H9 (cell line): ENCODE measurements around the gene ZNF609. TPM values are rescaled to one million over a fixed set of nuclear protein-coding genes. Genes with fewer than 3 reads are reported as not detected.

Source experiments
- DNase-seq: peaks from one replicate; pipeline ENCODE4 v3.0.0-alpha.2; 2017
- H2AFZ ChIP-seq: one replicate; pipeline ENCODE4 v1.6.1; 2013; ENCODE audit warnings: mild to moderate bottlenecking, low read length, control low read depth, moderate library complexity
- H2AK5ac ChIP-seq: 2 replicates; pipeline ENCODE4 v1.6.1; 2013; ENCODE audit warnings: low read length, control low read depth, mixed read lengths; ENCODE audit not compliant: insufficient read length
- H2BK120ac ChIP-seq: one replicate; pipeline ENCODE4 v1.6.1; 2013; ENCODE audit warnings: low read depth, mild to moderate bottlenecking, low read length, control low read depth, inconsistent platforms; ENCODE audit not compliant: poor library complexity, severe bottlenecking
- H2BK12ac ChIP-seq: 2 replicates; pipeline ENCODE4 v1.6.1; 2013; ENCODE audit warnings: low read length, control low read depth, mixed read lengths, low read depth; ENCODE audit not compliant: insufficient read length
- H2BK15ac ChIP-seq: 2 replicates; pipeline ENCODE4 v1.6.1; 2013; ENCODE audit warnings: low read depth, low read length, control low read depth
- H2BK20ac ChIP-seq: one replicate; pipeline ENCODE4 v1.6.1; 2013; ENCODE audit warnings: low read depth, mild to moderate bottlenecking, low read length, control low read depth, inconsistent platforms; ENCODE audit not compliant: poor library complexity, severe bottlenecking
- H2BK5ac ChIP-seq: 2 replicates; pipeline ENCODE4 v1.6.1; 2013; ENCODE audit warnings: low read length, control low read depth, mixed read lengths; ENCODE audit not compliant: insufficient read length
- H3K14ac ChIP-seq: 2 replicates; pipeline ENCODE4 v1.6.1; 2013; ENCODE audit warnings: low read length, control low read depth; ENCODE audit not compliant: insufficient read depth
- H3K18ac ChIP-seq: 2 replicates; pipeline ENCODE4 v1.6.1; 2013; ENCODE audit warnings: low read depth, mild to moderate bottlenecking, mixed read lengths, low read length, control low read depth; ENCODE audit not compliant: insufficient read length
- H3K23ac ChIP-seq: 2 replicates; pipeline ENCODE4 v1.6.1; 2013; ENCODE audit warnings: low read length, control low read depth, mixed read lengths, low read depth; ENCODE audit not compliant: insufficient read length
- H3K23me2 ChIP-seq: 2 replicates; pipeline ENCODE4 v1.6.1; 2013; ENCODE audit warnings: low read depth, mild to moderate bottlenecking, mixed read lengths, low read length, control low read depth; ENCODE audit not compliant: insufficient read length, poor library complexity, severe bottlenecking
- H3K27ac ChIP-seq: 2 replicates; pipeline ENCODE4 v1.5.1; 2013; ENCODE audit warnings: low read length, control low read depth, mixed read lengths, low read depth; ENCODE audit not compliant: insufficient read length
- H3K27me3 ChIP-seq: 2 replicates; pipeline ENCODE4 v1.6.1; 2013; ENCODE audit warnings: low read length, control low read depth, inconsistent platforms; ENCODE audit not compliant: insufficient read depth
- H3K4ac ChIP-seq: 2 replicates; pipeline ENCODE4 v1.6.1; 2013; ENCODE audit warnings: low read depth, mild to moderate bottlenecking, control low read depth, inconsistent platforms, low read length, moderate library complexity
- H3K4me1 ChIP-seq: 2 replicates; pipeline ENCODE4 v1.6.1; 2013; ENCODE audit warnings: low read length, control low read depth, inconsistent platforms; ENCODE audit not compliant: insufficient read depth
- H3K4me2 ChIP-seq: 2 replicates; pipeline ENCODE4 v1.6.1; 2013; ENCODE audit warnings: low read length, control low read depth, mixed read lengths; ENCODE audit not compliant: insufficient read length, insufficient read depth
- H3K56ac ChIP-seq: 2 replicates; pipeline ENCODE4 v1.6.1; 2013; ENCODE audit warnings: low read depth, mild to moderate bottlenecking, mixed read lengths, low read length, control low read depth; ENCODE audit not compliant: insufficient read length
- H3K79me1 ChIP-seq: 2 replicates; pipeline ENCODE4 v1.6.1; 2013; ENCODE audit warnings: low read depth, mild to moderate bottlenecking, moderate library complexity, low read length, control low read depth, inconsistent platforms; ENCODE audit not compliant: insufficient read depth, poor library complexity, severe bottlenecking
- H3K79me2 ChIP-seq: 2 replicates; pipeline ENCODE4 v1.6.1; 2013; ENCODE audit warnings: low read length, control low read depth, inconsistent platforms; ENCODE audit not compliant: insufficient read depth
- H3K9ac ChIP-seq: 2 replicates; pipeline ENCODE4 v1.6.1; 2013; ENCODE audit warnings: low read length, control low read depth, mixed read lengths; ENCODE audit not compliant: insufficient read length; ENCODE audit errors: extremely low read depth
- H3K9me3 ChIP-seq: one replicate; pipeline ENCODE4 v1.6.1; 2013; ENCODE audit warnings: low read depth, low read length, inconsistent platforms; ENCODE audit not compliant: control insufficient read depth
- H3T11ph ChIP-seq: one replicate; pipeline ENCODE4 v1.6.1; 2013; ENCODE audit warnings: mild to moderate bottlenecking, low read length, control low read depth, inconsistent platforms
- H4K20me1 ChIP-seq: one replicate; pipeline ENCODE4 v1.6.1; 2013; ENCODE audit not compliant: control insufficient read depth, insufficient read length, insufficient read depth
- H4K5ac ChIP-seq: 2 replicates; pipeline ENCODE4 v1.6.1; 2013; ENCODE audit warnings: low read depth, mild to moderate bottlenecking, mixed read lengths, low read length, control low read depth; ENCODE audit not compliant: insufficient read length
- H4K8ac ChIP-seq: replicated peaks from 2 replicates; pipeline ENCODE4 v1.6.1; 2013; ENCODE audit warnings: low read length, control low read depth, mixed read lengths, low read depth; ENCODE audit not compliant: insufficient read length
- H4K91ac ChIP-seq: 2 replicates; pipeline ENCODE4 v1.6.1; 2013; ENCODE audit warnings: low read depth, mild to moderate bottlenecking, moderate library complexity, mixed read lengths, low read length, control low read depth; ENCODE audit not compliant: insufficient read length
- H3K27ac Mint-ChIP-seq, 3 experiments: 2 replicates in 2 of 3; 3 replicates in 1 of 3; pipeline ENCODE4 v1.8.0; 2020 to 2021; ENCODE audit warnings: mixed read lengths in 3 of 3, mild to moderate bottlenecking in 1 of 3, moderate library complexity in 1 of 3
- H3K27me3 Mint-ChIP-seq: 2 replicates; pipeline ENCODE4 v1.8.0; 2021; ENCODE audit warnings: low read depth, mild to moderate bottlenecking, moderate library complexity, mixed read lengths
- H3K36me3 Mint-ChIP-seq, 3 experiments: 2 replicates in 2 of 3; 3 replicates in 1 of 3; pipeline ENCODE4 v1.8.0; 2020 to 2021; ENCODE audit warnings: low read depth in 3 of 3, mixed read lengths in 3 of 3; ENCODE audit not compliant: insufficient read depth in 1 of 3
- H3K4me1 Mint-ChIP-seq, 2 experiments: 2 replicates each; pipeline ENCODE4 v1.8.0; 2020; ENCODE audit warnings: mixed read lengths in 2 of 2
- H3K4me3 Mint-ChIP-seq, 2 experiments: 2 replicates in 1 of 2; 3 replicates in 1 of 2; pipeline ENCODE4 v1.8.0; 2020 to 2021; ENCODE audit warnings: mild to moderate bottlenecking in 2 of 2, mixed read lengths in 2 of 2, moderate library complexity in 1 of 2
- H3K9me3 Mint-ChIP-seq, 2 experiments: 2 replicates in 1 of 2; 3 replicates in 1 of 2; pipeline ENCODE4 v1.8.0; 2020; ENCODE audit warnings: mild to moderate bottlenecking in 2 of 2, mixed read lengths in 2 of 2, moderate library complexity in 1 of 2
- WGBS: extraction: QIAGEN DNeasy Blood & Tissue Kit; methylation state at CpG from one replicate; pipeline ENCODE4 v1.1.7; 2013; ENCODE audit warnings: missing lambda C conversion rate, low lambda C conversion rate, mixed read lengths; ENCODE audit not compliant: insufficient read length; ENCODE audit errors: extremely low coverage; 5-methylcytosine and 5-hydroxymethylcytosine counted together
- total RNA-seq: library from RNA; stranded (reverse); gene quantifications from 2 replicates; pipeline ENCODE4 v1.2.1, GENCODE V29; 2021
- TF ChIP-seq, protein P1 (sequence below): fragments of 200-600 bp; sonication (generic); conservative IDR thresholded peaks from 3 replicates; pipeline ENCODE4 v1.8.0; 2021; ENCODE audit warnings: antibody characterized with exemption, mild to moderate bottlenecking

Gene ZNF609
- total RNA-seq, 1 experiment from 2014 or later = 45.3 TPM

DNA sequence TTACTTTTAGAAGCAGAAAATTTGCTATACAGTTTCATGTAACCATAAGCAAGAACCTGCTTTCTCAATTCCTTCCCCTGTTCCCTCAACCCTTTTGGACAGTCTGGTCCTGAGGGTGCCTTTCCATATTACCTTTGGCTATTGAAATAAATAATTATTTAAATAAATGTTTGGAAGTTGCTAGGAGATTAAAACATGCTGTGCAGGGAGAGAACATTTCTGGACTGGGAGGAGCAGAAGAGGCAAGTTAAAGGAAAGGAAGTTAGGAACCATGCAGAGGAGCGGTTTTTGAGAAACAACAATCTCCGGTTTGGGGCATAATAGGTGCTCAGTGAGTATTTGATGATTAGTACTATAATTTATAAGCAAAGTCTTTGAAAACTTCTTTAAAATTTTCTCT lies 41.8 kb downstream of the ZNF609 start:
- Mint-ChIP-seq H3K27me3 (no peaks in the 10 kb centered on the region), H3K9me3 (no peaks in the 10 kb centered on the region), H3K36me3 (peaks cover 14 to 35% (median 33%) of the 10 kb centered on the region in 3 experiments), H3K4me1 (peaks cover 17 to 21% of the 10 kb centered on the region in 2 experiments), H3K27ac (0 out of 7 replicates have a peak overlapping the region, but pooled peaks of 1 of the 3 experiments have one; percentile 53), H3K4me3 (no peak overlapping the region)
- Histone ChIP-seq H3K18ac (no peak overlapping the region), H3K4me2 (no peak overlapping the region), H4K8ac (no peak overlapping the region), H2BK12ac (no peak overlapping the region), H3K56ac (no peak overlapping the region), H4K5ac (no peak overlapping the region), H3K27me3 (no peaks in the 10 kb centered on the region), H2BK120ac (no peak overlapping the region), H2BK15ac (no peak overlapping the region), H4K20me1 (no peaks in the 10 kb centered on the region), H4K91ac (no peak overlapping the region), H3K4me1 (peaks cover 3% of the 10 kb centered on the region), H3K9ac (no peak overlapping the region), H2BK5ac (no peak overlapping the region), H3K4ac (no peak overlapping the region), H3K23me2 (no peaks in the 10 kb centered on the region), H3K79me1 (peaks cover 7% of the 10 kb centered on the region), H3K14ac (no peak overlapping the region), H3K9me3 (no peaks in the 10 kb centered on the region), H2BK20ac (no peak overlapping the region), H2AFZ (no peak overlapping the region), H3K27ac (no peak overlapping the region), H3K79me2 (peaks cover 1% of the 10 kb centered on the region; the same call in 1 of the 2 replicates), H3T11ph (no peak overlapping the region), H2AK5ac (no peak overlapping the region), H3K23ac (no peak overlapping the region)
- WGBS = no CpG with 5 or more reads among the region's 2 CpGs
- DNase-seq = no peak
- TF ChIP-seq, protein P1, sequence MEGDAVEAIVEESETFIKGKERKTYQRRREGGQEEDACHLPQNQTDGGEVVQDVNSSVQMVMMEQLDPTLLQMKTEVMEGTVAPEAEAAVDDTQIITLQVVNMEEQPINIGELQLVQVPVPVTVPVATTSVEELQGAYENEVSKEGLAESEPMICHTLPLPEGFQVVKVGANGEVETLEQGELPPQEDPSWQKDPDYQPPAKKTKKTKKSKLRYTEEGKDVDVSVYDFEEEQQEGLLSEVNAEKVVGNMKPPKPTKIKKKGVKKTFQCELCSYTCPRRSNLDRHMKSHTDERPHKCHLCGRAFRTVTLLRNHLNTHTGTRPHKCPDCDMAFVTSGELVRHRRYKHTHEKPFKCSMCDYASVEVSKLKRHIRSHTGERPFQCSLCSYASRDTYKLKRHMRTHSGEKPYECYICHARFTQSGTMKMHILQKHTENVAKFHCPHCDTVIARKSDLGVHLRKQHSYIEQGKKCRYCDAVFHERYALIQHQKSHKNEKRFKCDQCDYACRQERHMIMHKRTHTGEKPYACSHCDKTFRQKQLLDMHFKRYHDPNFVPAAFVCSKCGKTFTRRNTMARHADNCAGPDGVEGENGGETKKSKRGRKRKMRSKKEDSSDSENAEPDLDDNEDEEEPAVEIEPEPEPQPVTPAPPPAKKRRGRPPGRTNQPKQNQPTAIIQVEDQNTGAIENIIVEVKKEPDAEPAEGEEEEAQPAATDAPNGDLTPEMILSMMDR = no peak
